ENCODE results near the gene NAT10. TPM values are rescaled to one million over a fixed set of nuclear protein-coding genes. Genes with fewer than 3 reads are reported as not detected.

NAT10 gene
- 22.7 and 23.4 TPM in 2 replicates for total RNA-seq

GRCh38 chr11:34105079-34105956 lies at the start of gene NAT10:
NAT10 (plus strand) TSS chr11:34105629; CDS start chr11:34108226, 2,597 bp downstream.

Other genes starting within 250 kb of the NAT10 start
- gene LMO2, start 213.6 kb upstream of the NAT10 start, total RNA-seq = not detected in 2 replicates
- 149 and 174 TPM in 2 replicates for gene CAPRIN1, start 53.9 kb upstream of the NAT10 start, total RNA-seq